NB4 (cell line): ENCODE data around the gene NT5M.

Source experiments
- CTCF ChIP-seq: IDR thresholded peaks from one replicate; pipeline ENCODE4 v1.5.1; 2012; ENCODE audit warnings: low read depth, low read length
- MAX ChIP-seq: IDR thresholded peaks from 2 replicates; pipeline ENCODE4 v1.6.1; 2011; ENCODE audit warnings: low read depth, low read length
- MYC ChIP-seq: IDR thresholded peaks from 2 replicates; pipeline ENCODE4 v1.6.1; 2011; ENCODE audit warnings: low read depth, low read length
- POLR2A ChIP-seq: IDR thresholded peaks from 2 replicates; pipeline ENCODE4 v1.6.1; 2011; ENCODE audit warnings: mild to moderate bottlenecking; ENCODE audit not compliant: insufficient read length; ENCODE audit errors: extremely low read depth

GRCh38 chr17:17361543-17361866 lies 58.3 kb downstream of the NT5M start:
- TF ChIP-seq CTCF = no peak
- no peak for TF ChIP-seq POLR2A
- TF ChIP-seq MAX = no peak
- no peak for TF ChIP-seq MYC
